ENCODE measurements around the gene SLC4A3. TPM values are rescaled to one million over a fixed set of nuclear protein-coding genes. Genes with fewer than 3 reads are reported as not detected.
A peak's percentile ranks its signal among the peaks of the same experiment; 100 is the strongest.

SLC4A3 gene
- total and polyA plus RNA-seq, 5 donors from 2014 or later, result not detected

- Mint-ChIP-seq H3K9me3 (peaks cover 0 to 3% (median 0%) of the 10 kb centered on the region in 7 donors), H3K36me3 (no peaks in the 10 kb centered on the region), H3K27ac (no peak overlapping the region), H3K4me1 (peaks cover 0 to 3% (median 0%) of the 10 kb centered on the region in 4 donors), H3K27me3 (peaks cover 25% of the 10 kb centered on the region), H3K4me3 (peak overlapping the region in 1 of 4 donors; percentile 54)
- ATAC-seq (ENCODE audit: low read depth in 2 of 2) (no peak), DNase-seq (no peak)
- Histone ChIP-seq H3K36me3 (ENCODE audit: control insufficient read depth, insufficient read depth, low read length) (no peaks in the 10 kb centered on the region), H3K27me3 (ENCODE audit: control insufficient read depth, insufficient read depth, low read length) (peaks cover 4% of the 10 kb centered on the region), H3K27ac (ENCODE audit: insufficient read depth, low read length, poor library complexity, severe bottlenecking) (no peak overlapping the region), H3K9me3 (ENCODE audit: control insufficient read depth in 2 of 2, low read length in 2 of 2) (peaks cover 0 to 4% of the 10 kb centered on the region in 2 experiments), H3K4me3 (ENCODE audit: low read depth, low read length) (no peak overlapping the region), H3K4me1 (ENCODE audit: control insufficient read depth, insufficient read depth, low read length, poor library complexity, severe bottlenecking) (no peaks in the 10 kb centered on the region)
Observed at GRCh38 chr2:219691571-219691970, 64.1 kb downstream of the SLC4A3 start.

Other genes with a start within 250 kb of the SLC4A3 start
- 74.0 TPM for gene DNPEP, start 239.7 kb upstream of the SLC4A3 start, total RNA-seq
- 10 to 100 TPM; 51.2 to 76.1 (median 63.5) TPM for gene DNPEP, start 239.7 kb upstream of the SLC4A3 start, polyA plus RNA-seq
- gene DES, start 209.3 kb upstream of the SLC4A3 start, total RNA-seq, result not detected
- gene DES, start 209.3 kb upstream of the SLC4A3 start, polyA plus RNA-seq, result not detected
- 4.1 TPM for gene SPEG, start 192.8 kb upstream of the SLC4A3 start, total RNA-seq
- gene SPEG, start 192.8 kb upstream of the SLC4A3 start, polyA plus RNA-seq, result under 1 TPM in 1 of 4 donors, not detected in 3; 0.20 TPM
- gene GMPPA, start 128.7 kb upstream of the SLC4A3 start, total RNA-seq, result 25.9 TPM
- 10 to 100 TPM; 17.2 to 35.1 (median 25.1) TPM for gene GMPPA, start 128.7 kb upstream of the SLC4A3 start, polyA plus RNA-seq
- 0.12 TPM for gene ASIC4, start 113.1 kb upstream of the SLC4A3 start, total RNA-seq
- gene ASIC4, start 113.1 kb upstream of the SLC4A3 start, polyA plus RNA-seq, result not detected
- 4.5 TPM for gene CHPF, start 83.8 kb upstream of the SLC4A3 start, total RNA-seq
- 1 to 10 TPM; 3.0 to 6.6 (median 4.4) TPM for gene CHPF, start 83.8 kb upstream of the SLC4A3 start, polyA plus RNA-seq
- 0.62 TPM for gene TMEM198, start 83.6 kb upstream of the SLC4A3 start, total RNA-seq
- not detected for gene TMEM198, start 83.6 kb upstream of the SLC4A3 start, polyA plus RNA-seq
- 0.57 TPM for gene OBSL1, start 56.1 kb upstream of the SLC4A3 start, total RNA-seq
- gene OBSL1, start 56.1 kb upstream of the SLC4A3 start, polyA plus RNA-seq, result not detected
- gene INHA, start 55.3 kb upstream of the SLC4A3 start, total RNA-seq, result not detected
- not detected for gene INHA, start 55.3 kb upstream of the SLC4A3 start, polyA plus RNA-seq
- gene STK11IP, start 29.8 kb upstream of the SLC4A3 start, total RNA-seq, result 45.7 TPM
- gene STK11IP, start 29.8 kb upstream of the SLC4A3 start, polyA plus RNA-seq, result 10 to 100 TPM in 1 of 4 donors, 1 to 10 TPM in 3; 6.8 to 10.1 (median 8.4) TPM